Heart left ventricle (tissue), 16 donors: Measurements from ENCODE around the gene SLITRK2. TPM values are rescaled to one million over a fixed set of nuclear protein-coding genes. Genes with fewer than 3 reads are reported as not detected.

Experiments
- ATAC-seq, 4 donors: fragments of 200-7000 bp; cut with Tn5 transposase; one replicate each; pipeline ENCODE4 v1.9.1; 2020 to 2022; ENCODE audit warnings: moderate library complexity in 4 of 4, mild to moderate bottlenecking in 3 of 4, moderate number of reproducible peaks in 1 of 4
- DNase-seq, 5 donors: peaks; one replicate each; pipeline ENCODE4 v3.0.0-alpha.2; 2020
- H3K27ac ChIP-seq, 12 donors: fragments of 200-600 bp; sonication (generic) in 4 of 12; one replicate each; pipeline versions ENCODE4 v1.5.0 to v1.8.0; 2016 to 2022; ENCODE audit warnings: mild to moderate bottlenecking in 2 of 12
- H3K27me3 ChIP-seq, 9 donors: fragments of 200-600 bp; sonication (generic) in 2 of 9; one replicate each; pipeline versions ENCODE4 v1.5.1 to v1.8.0; 2016 to 2022; ENCODE audit warnings: mild to moderate bottlenecking in 3 of 9
- H3K36me3 ChIP-seq, 9 donors: fragments of 200-600 bp; sonication (generic) in 2 of 9; one replicate each; pipeline versions ENCODE4 v1.5.0 to v1.8.0; 2018 to 2022; ENCODE audit warnings: mild to moderate bottlenecking in 2 of 9
- H3K4me1 ChIP-seq, 12 donors: fragments of 200-600 bp; sonication (generic) in 4 of 12; one replicate each; pipeline versions ENCODE4 v1.5.0 to v1.8.0; 2016 to 2022; ENCODE audit warnings: mild to moderate bottlenecking in 3 of 12
- H3K4me3 ChIP-seq, 12 donors: fragments of 200-600 bp; sonication (generic) in 4 of 12; one replicate each; pipeline versions ENCODE4 v1.5.0 to v1.8.0; 2017 to 2022; ENCODE audit warnings: mild to moderate bottlenecking in 9 of 12, moderate library complexity in 4 of 12
- H3K9me3 ChIP-seq, 12 donors: fragments of 200-600 bp; sonication (generic) in 4 of 12; one replicate each; pipeline versions ENCODE4 v1.5.0 to v1.8.0; 2016 to 2022; ENCODE audit warnings: mild to moderate bottlenecking in 1 of 12
- POLR2A ChIP-seq, 2 donors: fragments of 450-650 bp; IDR thresholded peaks; one replicate each; pipeline ENCODE4 v1.6.1; 2017; ENCODE audit warnings: antibody characterized with exemption in 2 of 2, mild to moderate bottlenecking in 2 of 2, moderate library complexity in 2 of 2
- WGBS, 4 donors: extraction: QIAGEN DNeasy Blood & Tissue Kit in 2 of 4; methylation state at CpG; one replicate each; pipeline versions ENCODE4 v1.1.5 to v1.1.7; 2013 to 2018; 5-methylcytosine and 5-hydroxymethylcytosine counted together
- intact Hi-C, 10 donors: fragments of 100-400 bp; cut with DNase I; formaldehyde crosslinking; loops; one replicate each; pipeline versions ENCODE4 v1.11.1 to v1.14.2; 2022
- polyA plus RNA-seq, 2 donors: library from polyadenylated mRNA; stranded (reverse); fragments of 200-250 nt; gene quantifications; one replicate each; pipeline ENCODE4 v1.2.3, GENCODE V29; 2013
- total RNA-seq, 9 donors: library from RNA; depleted of rRNA in 2 of 9; stranded (reverse); fragments of >200 nt in 2 of 9; fragmentation: NEBNext Ultra II Directional in 3 of 9; extraction: Animal tissue kit (Norgen Biotek cat#: 25700) in 3 of 9; gene quantifications; one replicate each; pipeline versions ENCODE4 v1.1.0 to v1.2.4, GENCODE V29; 2016 to 2023
- TF ChIP-seq, protein P1 (sequence below), 12 donors: fragments of 200-600 bp; sonication (generic) in 4 of 12; IDR thresholded peaks; one replicate each; pipeline versions ENCODE4 v1.5.0 to v1.8.0; 2018 to 2022; ENCODE audit warnings: antibody characterized with exemption in 12 of 12, mild to moderate bottlenecking in 5 of 12
- donor health status: ischemic (EF 13 %, LVEDD 7.1; RV severe dilation, severe dysfunction).
- donor health status: healthy with polysubstance abuse.
- donor health status: DM: no; HTN: yes; CAD: no.
- donor health status: DM: no; HTN: no; CAD: no.
- donor health status: ischemic (EF 25% LVEDD 6.9; RV normal size, moderate dysfunction).
- donor health status: ischemic (EF 25% LVEDD 5.7; RV mildly dilated, moderate dysfunction).
- donor health status: healthy.
- donor health status: DM: yes; HTN: yes; CAD: no.
- donor health status: ischemic (EF 35%, LVEDD 5.7; RV mildly dilated, moderate dysfunction).
- donor health status: nonischemic (EF 11% LVEDD 7.7; RV severe dilation, severe dysfunction).
- donor health status: DM: yes; HTN: yes; CAD: no.
- donor health status: PGD.
- donor health status: ischemic (EF 29% LVEDD 5.4; RV normal size, mild dysfunction).
- donor health status: nonischemic (EF 23%, LVEDD 6.1; RV moderate dilation, normal function).

The SLITRK2 gene
- total and polyA plus RNA-seq, 11 donors, result 0.05 to 1.1 (median 0.14) TPM

DNA sequence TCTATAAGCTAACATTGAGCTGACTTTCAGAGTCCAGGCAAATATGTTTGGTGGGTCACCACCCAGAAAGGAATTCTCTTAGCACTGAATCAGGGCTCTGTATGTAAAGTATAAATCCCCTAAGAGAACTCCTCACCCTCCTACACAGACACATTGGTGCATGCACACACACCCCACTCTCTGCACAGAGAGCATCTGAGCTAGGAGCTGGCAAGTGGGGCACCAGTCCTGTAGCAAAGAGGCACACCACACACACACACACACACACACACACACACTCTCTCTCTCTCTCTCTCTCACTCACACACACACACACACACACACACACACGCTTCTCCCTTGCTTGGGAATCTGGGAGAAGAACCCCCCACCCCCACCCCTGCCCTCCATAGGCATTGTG is 3.2 kb downstream of the SLITRK2 start:
- TF ChIP-seq, protein P1, sequence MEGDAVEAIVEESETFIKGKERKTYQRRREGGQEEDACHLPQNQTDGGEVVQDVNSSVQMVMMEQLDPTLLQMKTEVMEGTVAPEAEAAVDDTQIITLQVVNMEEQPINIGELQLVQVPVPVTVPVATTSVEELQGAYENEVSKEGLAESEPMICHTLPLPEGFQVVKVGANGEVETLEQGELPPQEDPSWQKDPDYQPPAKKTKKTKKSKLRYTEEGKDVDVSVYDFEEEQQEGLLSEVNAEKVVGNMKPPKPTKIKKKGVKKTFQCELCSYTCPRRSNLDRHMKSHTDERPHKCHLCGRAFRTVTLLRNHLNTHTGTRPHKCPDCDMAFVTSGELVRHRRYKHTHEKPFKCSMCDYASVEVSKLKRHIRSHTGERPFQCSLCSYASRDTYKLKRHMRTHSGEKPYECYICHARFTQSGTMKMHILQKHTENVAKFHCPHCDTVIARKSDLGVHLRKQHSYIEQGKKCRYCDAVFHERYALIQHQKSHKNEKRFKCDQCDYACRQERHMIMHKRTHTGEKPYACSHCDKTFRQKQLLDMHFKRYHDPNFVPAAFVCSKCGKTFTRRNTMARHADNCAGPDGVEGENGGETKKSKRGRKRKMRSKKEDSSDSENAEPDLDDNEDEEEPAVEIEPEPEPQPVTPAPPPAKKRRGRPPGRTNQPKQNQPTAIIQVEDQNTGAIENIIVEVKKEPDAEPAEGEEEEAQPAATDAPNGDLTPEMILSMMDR (IDR thresholded peaks at IDR 0.05), result no peak
- no peak for TF ChIP-seq POLR2A (IDR thresholded peaks at IDR 0.05)
- no peaks in the 10 kb centered on the region for H3K9me3 ChIP-seq
- no peak overlapping the region for H3K4me3 ChIP-seq
- WGBS, 4 donors, result 27 to 67% (median 46%) methylated on average over 1 of the region's 1 CpG
- H3K27me3 ChIP-seq, result peaks cover 0 to 52% (median 9%) of the 10 kb centered on the region in 9 donors
- H3K27ac ChIP-seq, result no peak overlapping the region
- ATAC-seq (no peak), DNase-seq (no peak)
- H3K36me3 ChIP-seq, result no peaks in the 10 kb centered on the region
- intact Hi-C loops, result no loop called here
- peaks cover 0 to 7% (median 0%) of the 10 kb centered on the region in 12 donors for H3K4me1 ChIP-seq

DNA sequence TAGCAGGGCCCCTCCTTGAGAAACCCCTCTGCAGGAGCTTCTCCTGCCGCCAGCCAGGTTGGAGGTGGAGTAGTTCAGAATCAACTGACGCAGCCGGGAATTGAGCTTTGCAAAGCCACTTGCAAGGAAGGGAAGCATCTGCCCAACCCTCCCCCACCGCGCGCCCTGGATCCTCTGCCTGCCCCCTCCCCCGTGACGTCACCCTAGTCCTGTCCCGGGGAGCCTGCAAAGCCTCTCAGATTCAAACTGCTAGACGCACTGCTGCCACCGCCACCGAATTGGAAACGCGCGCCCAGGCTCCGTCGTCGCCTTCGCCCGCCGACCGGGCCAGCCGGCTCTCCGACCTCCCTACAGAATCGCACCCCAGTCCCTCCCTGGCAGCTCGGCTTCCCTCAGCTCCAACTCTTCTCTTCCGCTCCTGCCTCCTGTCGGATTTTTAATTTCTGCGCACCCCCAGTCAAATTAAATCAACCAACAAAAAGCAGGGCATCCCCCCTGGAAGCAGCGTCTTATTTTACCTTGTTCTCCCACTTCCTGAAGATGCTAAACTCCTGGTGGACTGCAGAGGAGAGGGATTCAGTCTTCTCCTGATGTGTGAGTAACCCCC is 3.8 kb downstream of the SLITRK2 start:
- 2 to 40% (median 18%) methylated on average over 27 to 30 of the region's 30 CpGs for WGBS, 4 donors
- Histone ChIP-seq H3K9me3 (no peaks in the 10 kb centered on the region), H3K4me3 (no peak overlapping the region), H3K36me3 (no peaks in the 10 kb centered on the region), H3K27ac (no peak overlapping the region), H3K4me1 (peaks cover 0 to 7% (median 0%) of the 10 kb centered on the region in 12 donors), H3K27me3 (peaks cover 0 to 51% (median 9%) of the 10 kb centered on the region in 9 donors)
- TF ChIP-seq, protein P1 (IDR thresholded peaks at IDR 0.05), result no peak
- TF ChIP-seq POLR2A (IDR thresholded peaks at IDR 0.05), result no peak
- intact Hi-C loops, result no loop called here
- ATAC-seq, result no peak
- peak in 1 of 5 donors; percentile 51 for DNase-seq

DNA sequence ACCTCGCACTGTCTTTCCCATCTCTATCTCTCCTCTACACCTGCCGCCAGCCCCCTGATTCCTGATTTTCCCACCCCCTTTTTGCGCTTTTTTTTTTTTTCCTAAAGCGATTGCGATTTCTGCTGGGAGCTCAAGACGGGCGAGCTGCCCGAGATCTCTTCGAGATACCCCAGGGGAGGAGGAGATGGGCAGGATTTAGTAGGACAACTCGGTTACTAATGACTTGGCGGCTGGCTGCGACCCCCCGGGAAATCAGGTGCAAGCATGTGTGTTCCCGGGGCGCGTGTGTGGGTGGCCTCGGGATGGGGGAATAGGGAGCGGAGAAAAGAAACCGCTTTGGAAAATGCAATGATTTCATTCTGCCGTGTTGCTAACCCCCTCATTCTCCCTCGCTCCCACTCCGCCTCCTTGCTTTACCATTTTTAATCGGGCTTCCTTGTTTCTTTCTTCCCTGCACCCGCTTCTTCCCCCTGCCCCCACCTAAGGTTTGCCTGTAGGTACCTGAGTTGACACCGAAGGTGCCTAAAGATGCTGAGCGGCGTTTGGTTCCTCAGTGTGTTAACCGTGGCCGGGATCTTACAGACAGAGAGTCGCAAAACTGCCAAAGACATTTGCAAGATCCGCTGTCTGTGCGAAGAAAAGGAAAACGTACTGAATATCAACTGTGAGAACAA is 4.4 kb downstream of the SLITRK2 start:
- Histone ChIP-seq H3K4me1 (peaks cover 0 to 7% (median 0%) of the 10 kb centered on the region in 12 donors), H3K9me3 (no peaks in the 10 kb centered on the region), H3K27me3 (peaks cover 0 to 48% (median 9%) of the 10 kb centered on the region in 9 donors), H3K36me3 (no peaks in the 10 kb centered on the region), H3K27ac (no peak overlapping the region), H3K4me3 (no peak overlapping the region)
- DNase-seq (no peak), ATAC-seq (no peak)
- intact Hi-C loops, result no loop called here
- no peak for TF ChIP-seq POLR2A (IDR thresholded peaks at IDR 0.05)
- TF ChIP-seq, protein P1 (IDR thresholded peaks at IDR 0.05), result no peak
- WGBS, 4 donors, result 19 to 39% (median 29%) methylated on average over 33 of the region's 33 CpGs

DNA sequence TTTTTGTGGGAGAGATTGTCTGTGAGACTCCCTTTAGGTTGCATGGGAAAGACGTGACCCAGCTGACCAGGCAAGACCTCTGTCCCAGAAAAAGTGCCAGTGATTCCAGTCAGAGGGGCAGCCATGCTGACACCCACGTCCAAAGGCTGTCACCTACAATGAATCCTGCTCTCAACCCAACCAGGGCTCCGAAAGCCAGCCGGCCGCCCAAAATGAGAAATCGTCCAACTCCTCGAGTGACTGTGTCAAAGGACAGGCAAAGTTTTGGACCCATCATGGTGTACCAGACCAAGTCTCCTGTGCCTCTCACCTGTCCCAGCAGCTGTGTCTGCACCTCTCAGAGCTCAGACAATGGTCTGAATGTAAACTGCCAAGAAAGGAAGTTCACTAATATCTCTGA is 5.5 kb downstream of the SLITRK2 start:
- 78 to 91% (median 85%) methylated on average over 6 to 7 of the region's 7 CpGs for WGBS, 4 donors
- Histone ChIP-seq H3K27ac (no peak overlapping the region), H3K4me1 (peaks cover 0 to 3% (median 0%) of the 10 kb centered on the region in 12 donors), H3K36me3 (no peaks in the 10 kb centered on the region), H3K9me3 (no peaks in the 10 kb centered on the region), H3K27me3 (peaks cover 0 to 39% (median 4%) of the 10 kb centered on the region in 9 donors), H3K4me3 (no peak overlapping the region)
- DNase-seq (no peak), ATAC-seq (no peak)
- intact Hi-C loops, result no loop called here
- TF ChIP-seq, protein P1 (IDR thresholded peaks at IDR 0.05), result no peak
- TF ChIP-seq POLR2A (IDR thresholded peaks at IDR 0.05), result no peak
